ENCODE measurements around the gene CNTN6. TPM values are rescaled to one million over a fixed set of nuclear protein-coding genes. Genes with fewer than 3 reads are reported as not detected.

Gene CNTN6
- total RNA-seq, 1 experiment from 2014 or later, result not detected

DNA sequence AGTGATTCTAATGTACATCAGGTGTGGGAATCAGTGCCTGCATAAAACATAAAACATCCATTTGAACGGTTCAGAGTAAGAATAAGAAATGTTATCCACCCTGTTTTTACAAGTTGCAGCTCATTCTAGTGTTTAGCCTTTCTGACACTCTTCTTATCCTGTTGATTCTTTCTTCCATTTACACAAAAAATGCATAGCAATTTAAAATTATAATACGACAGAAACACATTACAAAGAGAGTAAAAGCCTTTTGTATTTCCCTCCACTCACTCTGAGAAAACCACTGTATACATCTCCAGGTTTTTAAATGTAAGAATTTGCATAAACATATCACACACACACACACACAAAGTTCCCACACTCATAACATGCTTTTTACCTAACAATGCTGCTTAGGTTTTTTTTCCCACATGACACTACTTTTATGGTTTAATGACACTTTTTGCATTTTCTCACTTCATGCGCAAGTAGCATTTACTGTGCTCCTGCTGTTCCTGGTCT, 199.8 kb downstream of the CNTN6 start:
- Histone ChIP-seq H3K36me3 (ENCODE audit: insufficient read depth, low read length) (no peaks in the 10 kb centered on the region), H3K9ac (ENCODE audit: low read length) (no peak overlapping the region), H3K27me3 (ENCODE audit: low read length) (no peaks in the 10 kb centered on the region), H3K79me2 (ENCODE audit: low read length) (no peaks in the 10 kb centered on the region), H4K20me1 (ENCODE audit: insufficient read depth, low read depth, low read length) (no peaks in the 10 kb centered on the region), H3K4me2 (ENCODE audit: low read depth, low read length, poor library complexity, severe bottlenecking) (no peak overlapping the region), H3K4me3 (ENCODE audit: low read length) (no peak overlapping the region), H3K4me1 (ENCODE audit: low read length) (no peaks in the 10 kb centered on the region), H2AFZ (ENCODE audit: low read length) (no peak overlapping the region), H3K27ac (ENCODE audit: low read length) (no peak overlapping the region), H3K9me2 (replicated peaks; ENCODE audit: insufficient read depth, low read length) (no peaks in the 10 kb centered on the region; the same call in 1 of the 2 replicates), H3K9me3 (ENCODE audit: low read length) (peaks cover 10% of the 10 kb centered on the region)
- DNase-seq, result no peak

DNA sequence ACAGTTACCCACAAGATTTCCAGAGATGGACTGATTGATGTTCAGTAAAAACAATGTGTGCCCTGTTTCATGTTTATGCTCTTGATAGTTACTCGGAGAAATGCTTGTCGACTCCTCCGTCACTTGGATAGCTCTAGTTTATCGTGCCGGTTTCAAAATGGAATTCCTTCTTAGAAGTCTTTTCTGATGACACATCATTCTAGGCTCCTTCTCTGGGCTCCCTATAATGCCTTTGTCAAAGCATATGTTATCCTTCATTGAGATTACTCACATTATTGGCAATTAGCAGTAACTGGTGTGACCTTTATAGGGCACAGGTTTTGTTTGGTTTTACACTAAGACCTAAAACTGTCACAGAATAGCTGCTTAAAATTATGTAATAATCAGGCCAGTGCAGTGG, 201.8 kb downstream of the CNTN6 start:
- Histone ChIP-seq H3K4me3 (ENCODE audit: low read length) (no peak overlapping the region), H3K36me3 (ENCODE audit: insufficient read depth, low read length) (no peaks in the 10 kb centered on the region), H3K27ac (ENCODE audit: low read length) (no peak overlapping the region), H3K9me2 (replicated peaks; ENCODE audit: insufficient read depth, low read length) (no peaks in the 10 kb centered on the region), H3K79me2 (ENCODE audit: low read length) (no peaks in the 10 kb centered on the region), H3K9ac (ENCODE audit: low read length) (no peak overlapping the region), H3K4me1 (ENCODE audit: low read length) (no peaks in the 10 kb centered on the region), H2AFZ (ENCODE audit: low read length) (no peak overlapping the region), H3K27me3 (ENCODE audit: low read length) (no peaks in the 10 kb centered on the region), H3K9me3 (ENCODE audit: low read length) (peaks cover 16% of the 10 kb centered on the region), H3K4me2 (ENCODE audit: low read depth, low read length, poor library complexity, severe bottlenecking) (no peak overlapping the region), H4K20me1 (ENCODE audit: insufficient read depth, low read depth, low read length) (no peaks in the 10 kb centered on the region)
- no peak for DNase-seq

DNA sequence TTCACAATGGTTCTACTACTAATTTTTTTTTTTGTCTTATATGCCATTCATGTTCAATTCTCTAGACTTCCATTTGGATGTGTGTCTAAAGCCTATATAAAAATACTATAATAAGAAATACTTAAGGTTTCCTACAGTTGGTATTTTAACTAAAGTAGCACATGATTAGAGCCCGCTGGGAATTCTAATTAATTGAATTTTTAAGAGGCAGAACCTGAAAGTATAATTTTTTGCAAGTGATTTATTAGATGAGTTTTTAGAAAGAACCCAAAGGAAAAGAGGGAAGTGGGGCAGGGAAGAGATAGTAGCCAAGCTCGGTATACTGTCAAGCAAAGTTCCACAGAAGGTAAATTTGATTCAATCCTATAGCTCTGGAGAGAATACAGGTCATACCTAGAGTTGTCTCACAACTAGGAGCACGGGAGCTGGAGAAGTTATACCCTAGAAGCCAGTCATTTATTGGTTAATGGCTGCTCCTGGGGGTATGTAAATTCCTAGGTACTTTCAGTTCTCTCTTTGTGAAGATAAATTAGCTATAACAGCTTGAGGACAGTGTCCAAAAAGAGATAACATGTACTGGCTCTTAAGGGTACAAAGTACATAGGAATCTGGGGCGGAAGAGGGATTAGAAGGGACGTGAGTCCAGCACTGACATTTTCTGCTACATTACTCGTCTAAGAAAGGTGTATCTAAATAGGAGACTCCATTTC, 225.6 kb downstream of the CNTN6 start:
- H3K27ac ChIP-seq (ENCODE audit: low read length), result no peak overlapping the region
- H3K79me2 ChIP-seq (ENCODE audit: low read length), result no peaks in the 10 kb centered on the region
- peaks cover 5% of the 10 kb centered on the region for H3K4me1 ChIP-seq (ENCODE audit: low read length)
- no peak overlapping the region for H3K9ac ChIP-seq (ENCODE audit: low read length)
- no peak overlapping the region for H3K4me3 ChIP-seq (ENCODE audit: low read length)
- no peaks in the 10 kb centered on the region for H3K36me3 ChIP-seq (ENCODE audit: insufficient read depth, low read length)
- H4K20me1 ChIP-seq (ENCODE audit: insufficient read depth, low read depth, low read length), result no peaks in the 10 kb centered on the region
- H2AFZ ChIP-seq (ENCODE audit: low read length), result no peak overlapping the region
- peak; percentile 40 for DNase-seq
- H3K9me2 ChIP-seq (replicated peaks; ENCODE audit: insufficient read depth, low read length), result no peaks in the 10 kb centered on the region
- H3K4me2 ChIP-seq (ENCODE audit: low read depth, low read length, poor library complexity, severe bottlenecking), result no peak overlapping the region
- no peaks in the 10 kb centered on the region; the same call in 1 of the 2 replicates for H3K9me3 ChIP-seq (ENCODE audit: low read length)
- H3K27me3 ChIP-seq (ENCODE audit: low read length), result no peaks in the 10 kb centered on the region

DNA sequence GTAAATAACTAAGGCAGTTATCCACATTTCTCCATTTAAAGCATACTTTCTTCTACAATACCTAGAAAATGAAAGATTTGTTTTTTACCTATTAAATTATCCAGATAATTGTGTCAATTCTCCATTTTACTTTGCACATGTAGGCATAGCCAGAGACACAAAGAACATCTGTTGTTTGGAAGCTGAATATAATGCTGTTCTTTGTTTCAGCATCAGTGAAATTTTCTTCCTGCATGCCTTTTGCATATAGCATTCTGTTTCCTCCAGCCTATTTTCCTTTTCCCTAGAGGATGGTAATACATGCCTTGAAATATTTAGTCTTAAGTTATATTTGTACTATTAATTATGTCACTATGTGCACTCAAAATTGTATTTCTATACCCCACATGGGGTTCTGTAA, 233.7 kb downstream of the CNTN6 start:
- Histone ChIP-seq H3K4me1 (ENCODE audit: low read length) (no peaks in the 10 kb centered on the region), H3K27ac (ENCODE audit: low read length) (no peak overlapping the region), H3K27me3 (ENCODE audit: low read length) (no peaks in the 10 kb centered on the region), H3K79me2 (ENCODE audit: low read length) (no peaks in the 10 kb centered on the region), H3K36me3 (ENCODE audit: insufficient read depth, low read length) (no peaks in the 10 kb centered on the region), H3K9ac (ENCODE audit: low read length) (no peak overlapping the region), H3K4me3 (ENCODE audit: low read length) (no peak overlapping the region), H2AFZ (ENCODE audit: low read length) (no peak overlapping the region), H4K20me1 (ENCODE audit: insufficient read depth, low read depth, low read length) (no peaks in the 10 kb centered on the region), H3K9me3 (ENCODE audit: low read length) (peaks cover 2% of the 10 kb centered on the region; the same call in 1 of the 2 replicates), H3K4me2 (ENCODE audit: low read depth, low read length, poor library complexity, severe bottlenecking) (no peak overlapping the region), H3K9me2 (replicated peaks; ENCODE audit: insufficient read depth, low read length) (no peaks in the 10 kb centered on the region; the same call in 1 of the 2 replicates)
- DNase-seq, result no peak

DNA sequence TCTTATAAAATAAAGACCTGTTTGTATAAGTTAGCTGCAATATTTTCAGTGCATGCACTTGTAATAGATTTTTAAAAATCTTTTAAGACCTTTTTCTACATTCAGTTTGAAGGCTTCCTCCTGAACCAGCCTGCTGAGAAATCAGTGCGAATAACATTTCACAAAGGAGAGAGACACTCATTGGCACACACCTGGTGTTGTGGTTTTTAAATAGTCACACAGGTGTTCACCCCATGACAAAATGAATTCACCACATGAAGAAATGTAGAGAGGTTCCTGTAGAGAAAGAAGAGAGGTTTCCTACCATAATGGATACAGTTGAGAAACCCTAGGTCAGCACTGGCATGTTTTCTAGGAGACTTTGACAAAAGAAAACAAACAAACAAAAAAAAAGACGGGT, 237.3 kb downstream of the CNTN6 start:
- H3K27me3 ChIP-seq (ENCODE audit: low read length), result no peaks in the 10 kb centered on the region
- no peak overlapping the region for H3K4me3 ChIP-seq (ENCODE audit: low read length)
- no peaks in the 10 kb centered on the region for H3K79me2 ChIP-seq (ENCODE audit: low read length)
- no peak overlapping the region for H3K4me2 ChIP-seq (ENCODE audit: low read depth, low read length, poor library complexity, severe bottlenecking)
- H3K9me2 ChIP-seq (replicated peaks; ENCODE audit: insufficient read depth, low read length), result no peaks in the 10 kb centered on the region
- no peak overlapping the region for H2AFZ ChIP-seq (ENCODE audit: low read length)
- H4K20me1 ChIP-seq (ENCODE audit: insufficient read depth, low read depth, low read length), result no peaks in the 10 kb centered on the region
- no peaks in the 10 kb centered on the region; the same call in none of the 2 replicates for H3K9me3 ChIP-seq (ENCODE audit: low read length)
- no peak for DNase-seq
- no peaks in the 10 kb centered on the region for H3K4me1 ChIP-seq (ENCODE audit: low read length)
- H3K9ac ChIP-seq (ENCODE audit: low read length), result no peak overlapping the region
- no peaks in the 10 kb centered on the region for H3K36me3 ChIP-seq (ENCODE audit: insufficient read depth, low read length)
- no peak overlapping the region for H3K27ac ChIP-seq (ENCODE audit: low read length)

DNA sequence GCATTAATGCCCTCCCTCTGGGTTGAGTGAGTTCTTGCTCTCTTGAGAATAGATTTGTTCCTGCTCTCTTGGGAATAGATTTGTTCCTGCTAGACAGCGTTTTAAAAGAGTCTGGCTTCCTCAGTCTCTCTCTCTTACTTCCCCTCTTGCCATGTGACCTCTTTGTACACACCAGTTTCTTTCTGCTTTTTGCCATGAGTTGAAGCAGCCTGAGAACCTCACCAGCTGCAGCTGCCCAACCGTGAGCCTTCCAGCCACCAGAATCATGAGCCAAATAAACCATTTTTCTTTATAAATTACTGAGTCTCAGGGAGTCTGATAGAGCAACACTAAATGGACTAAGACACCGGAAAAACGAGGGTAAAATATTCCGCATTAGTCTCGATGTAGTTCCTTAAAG, 253.6 kb downstream of the CNTN6 start:
- H3K27me3 ChIP-seq (ENCODE audit: low read length), result no peaks in the 10 kb centered on the region
- H3K9me3 ChIP-seq (ENCODE audit: low read length), result no peaks in the 10 kb centered on the region
- H3K79me2 ChIP-seq (ENCODE audit: low read length), result no peaks in the 10 kb centered on the region
- H3K27ac ChIP-seq (ENCODE audit: low read length), result no peak overlapping the region
- DNase-seq, result no peak
- no peak overlapping the region for H3K9ac ChIP-seq (ENCODE audit: low read length)
- H3K9me2 ChIP-seq (replicated peaks; ENCODE audit: insufficient read depth, low read length), result no peaks in the 10 kb centered on the region
- H2AFZ ChIP-seq (ENCODE audit: low read length), result no peak overlapping the region
- H3K36me3 ChIP-seq (ENCODE audit: insufficient read depth, low read length), result no peaks in the 10 kb centered on the region
- no peaks in the 10 kb centered on the region for H3K4me1 ChIP-seq (ENCODE audit: low read length)
- H3K4me2 ChIP-seq (ENCODE audit: low read depth, low read length, poor library complexity, severe bottlenecking), result no peak overlapping the region
- H4K20me1 ChIP-seq (ENCODE audit: insufficient read depth, low read depth, low read length), result no peaks in the 10 kb centered on the region
- no peak overlapping the region for H3K4me3 ChIP-seq (ENCODE audit: low read length)

DNA sequence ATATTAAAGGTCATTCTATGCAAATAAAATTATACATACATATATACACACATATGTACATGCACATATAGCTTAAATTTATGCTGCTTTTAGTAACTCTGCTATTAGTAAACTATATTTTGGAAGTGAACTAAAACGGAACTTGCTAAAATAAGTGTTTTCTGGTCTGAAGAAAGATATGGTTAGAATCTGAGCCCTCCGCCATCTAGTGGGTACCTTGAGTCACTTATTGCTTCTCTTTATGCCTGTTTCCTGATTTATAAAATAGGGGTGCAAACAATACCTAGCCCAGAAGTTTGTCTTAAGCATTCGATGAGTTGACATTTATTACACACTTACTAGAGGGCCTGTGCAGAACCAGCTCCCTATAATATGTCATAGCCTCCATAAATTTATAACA, 255.7 kb downstream of the CNTN6 start:
- H3K27me3 ChIP-seq (ENCODE audit: low read length), result no peaks in the 10 kb centered on the region
- no peak overlapping the region for H3K27ac ChIP-seq (ENCODE audit: low read length)
- no peak for DNase-seq
- H3K9me3 ChIP-seq (ENCODE audit: low read length), result no peaks in the 10 kb centered on the region
- no peaks in the 10 kb centered on the region for H3K9me2 ChIP-seq (replicated peaks; ENCODE audit: insufficient read depth, low read length)
- no peaks in the 10 kb centered on the region for H3K36me3 ChIP-seq (ENCODE audit: insufficient read depth, low read length)
- H3K4me2 ChIP-seq (ENCODE audit: low read depth, low read length, poor library complexity, severe bottlenecking), result no peak overlapping the region
- no peak overlapping the region for H3K4me3 ChIP-seq (ENCODE audit: low read length)
- H3K4me1 ChIP-seq (ENCODE audit: low read length), result no peaks in the 10 kb centered on the region
- no peak overlapping the region for H2AFZ ChIP-seq (ENCODE audit: low read length)
- no peak overlapping the region for H3K9ac ChIP-seq (ENCODE audit: low read length)
- H4K20me1 ChIP-seq (ENCODE audit: insufficient read depth, low read depth, low read length), result no peaks in the 10 kb centered on the region
- no peaks in the 10 kb centered on the region for H3K79me2 ChIP-seq (ENCODE audit: low read length)

DNA sequence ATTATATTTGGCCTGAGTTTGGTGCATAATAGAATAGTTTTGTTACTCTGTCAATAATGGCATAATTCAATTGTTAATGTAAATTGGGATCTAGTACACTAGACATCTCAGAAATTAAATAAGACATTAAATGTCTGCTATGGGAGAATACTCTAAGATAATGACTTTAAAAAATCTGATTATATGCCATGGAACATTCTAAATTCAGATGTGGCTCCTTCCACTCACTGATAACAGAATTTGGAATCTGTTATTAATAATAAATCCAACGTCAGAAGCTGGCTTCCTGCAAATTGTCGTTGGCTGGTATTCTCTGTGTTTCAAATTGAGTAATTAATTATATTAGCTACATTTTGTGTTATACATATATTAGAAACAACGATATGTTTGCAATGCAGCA, 258.1 kb downstream of the CNTN6 start:
- Histone ChIP-seq H3K4me2 (ENCODE audit: low read depth, low read length, poor library complexity, severe bottlenecking) (no peak overlapping the region), H3K9me2 (replicated peaks; ENCODE audit: insufficient read depth, low read length) (no peaks in the 10 kb centered on the region), H3K4me3 (ENCODE audit: low read length) (no peak overlapping the region), H3K4me1 (ENCODE audit: low read length) (no peaks in the 10 kb centered on the region), H3K27me3 (ENCODE audit: low read length) (no peaks in the 10 kb centered on the region), H3K36me3 (ENCODE audit: insufficient read depth, low read length) (no peaks in the 10 kb centered on the region), H3K79me2 (ENCODE audit: low read length) (no peaks in the 10 kb centered on the region), H4K20me1 (ENCODE audit: insufficient read depth, low read depth, low read length) (no peaks in the 10 kb centered on the region), H3K9me3 (ENCODE audit: low read length) (no peaks in the 10 kb centered on the region), H3K27ac (ENCODE audit: low read length) (no peak overlapping the region), H2AFZ (ENCODE audit: low read length) (no peak overlapping the region), H3K9ac (ENCODE audit: low read length) (no peak overlapping the region)
- no peak for DNase-seq
